ENCODE results near the gene APPL1.

APPL1 gene

DNA sequence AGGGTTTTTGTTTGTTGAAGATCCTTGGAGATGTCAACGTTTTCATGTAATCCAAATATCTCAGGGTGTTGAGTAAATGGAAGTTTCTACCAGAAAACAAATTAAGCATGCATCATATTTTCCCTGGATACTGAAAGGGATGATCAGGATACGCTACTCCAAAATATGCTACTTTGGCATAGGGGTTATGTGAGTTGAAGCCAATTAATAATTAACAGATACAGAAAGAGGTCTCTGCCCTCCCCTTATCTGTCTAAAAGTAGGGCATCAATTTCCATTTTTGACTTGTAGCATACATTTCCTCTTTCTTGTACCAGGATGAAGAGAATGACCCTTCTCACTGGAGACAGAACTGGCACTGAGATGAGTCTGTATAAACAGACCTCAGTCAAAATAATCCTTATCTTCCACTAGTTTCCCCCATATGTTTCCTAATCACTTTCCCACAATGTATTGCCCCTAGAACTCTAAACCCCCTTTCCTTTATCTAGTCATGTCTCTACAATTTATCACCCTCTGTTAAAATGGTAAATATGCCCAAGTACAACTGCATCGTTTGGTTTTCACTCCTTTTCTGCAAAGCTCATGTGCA, 82.3 kb downstream of the APPL1 start:
- DNase-seq = no peak
- H3K4me3 ChIP-seq (ENCODE audit: low read depth, low read length) = no peak overlapping the region
- H3K36me3 ChIP-seq = no peaks in the 10 kb centered on the region
- no peak overlapping the region for H3K27ac ChIP-seq
- TF ChIP-seq CTCF (IDR thresholded peaks at IDR 0.05; ENCODE audit: low read depth, low read length) = no peak
- peaks cover 2% of the 10 kb centered on the region for H3K27me3 ChIP-seq (ENCODE audit: insufficient read depth, low read depth, severe bottlenecking)
- no peaks in the 10 kb centered on the region for H3K9me3 ChIP-seq (ENCODE audit: severe bottlenecking)

DNA sequence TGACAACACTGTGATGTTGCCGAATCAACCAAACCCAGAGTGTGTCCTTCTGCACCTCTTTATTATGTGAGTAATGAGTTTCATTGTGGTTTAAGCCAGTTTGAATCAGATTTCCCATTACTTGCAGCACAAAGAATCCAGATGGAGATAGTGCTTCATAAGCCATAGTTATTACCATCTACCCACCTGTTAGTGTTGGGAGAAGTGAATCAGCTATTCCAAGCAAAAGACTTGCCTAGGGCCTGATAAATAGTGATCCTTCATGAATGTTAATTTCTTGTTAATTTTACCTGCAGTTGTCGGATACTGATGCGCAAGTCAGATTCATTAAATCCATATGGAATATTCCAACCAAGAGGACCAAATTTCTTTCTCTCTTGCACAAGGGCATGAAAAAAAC, 86.7 kb downstream of the APPL1 start:
- no peak overlapping the region for H3K4me3 ChIP-seq (ENCODE audit: low read depth, low read length)
- H3K36me3 ChIP-seq = no peaks in the 10 kb centered on the region
- no peak for DNase-seq
- H3K9me3 ChIP-seq (ENCODE audit: severe bottlenecking) = peaks cover 6% of the 10 kb centered on the region
- no peaks in the 10 kb centered on the region for H3K27me3 ChIP-seq (ENCODE audit: insufficient read depth, low read depth, severe bottlenecking)
- no peak for TF ChIP-seq CTCF (IDR thresholded peaks at IDR 0.05; ENCODE audit: low read depth, low read length)
- H3K27ac ChIP-seq = no peak overlapping the region

Data from WERI-Rb-1 (cell line).